GM21526 (cell line): ENCODE measurements around the gene NOSTRIN.
"Not testable (repeated sequence)": the region's sequence is repeated elsewhere in the genome, so short reads cannot be mapped to it uniquely, and the experiment has no call there.

ENCODE experiments used
- ATAC-seq: cut with Tn5 transposase; IDR thresholded peaks from one replicate; pipeline ENCODE4 v1.9.1; 2021; ENCODE audit warnings: moderate library complexity; ENCODE audit not compliant: unreplicated experiment, low FRiP score

NOSTRIN gene

GRCh38 chr2:168801961-168802858 is at the start of gene NOSTRIN:
TSS of gene NOSTRIN (plus strand) at chr2:168802637. CDS start at chr2:168802647, 10 bp downstream.
- ATAC-seq = no peak

- no peak for ATAC-seq
These were observed 48.6 kb upstream of the NOSTRIN start for GRCh38 chr2:168753765-168754329.

- ATAC-seq = no peak
These were observed 45.2 kb upstream of the NOSTRIN start for GRCh38 chr2:168757223-168757622.

- peak; percentile 77 for ATAC-seq
These were observed 43.2 kb upstream of the NOSTRIN start for GRCh38 chr2:168758970-168759820.

- ATAC-seq = no peak
These were observed 37.0 kb upstream of the NOSTRIN start for GRCh38 chr2:168765401-168765800.

GRCh38 chr2:168766600-168766999 is 35.8 kb upstream of the NOSTRIN start:
- no peak for ATAC-seq

- no peak for ATAC-seq
These were observed 35.2 kb upstream of the NOSTRIN start for GRCh38 chr2:168767258-168767657.

- not testable (repeated sequence) for ATAC-seq
These were observed 34.1 kb upstream of the NOSTRIN start for GRCh38 chr2:168768357-168768756.

- no peak for ATAC-seq
These were observed 31.6 kb upstream of the NOSTRIN start for GRCh38 chr2:168770796-168771195.

- no peak for ATAC-seq
These were observed 29.7 kb upstream of the NOSTRIN start for GRCh38 chr2:168772704-168773103.

GRCh38 chr2:168773128-168773527 is 29.3 kb upstream of the NOSTRIN start:
- ATAC-seq = no peak

GRCh38 chr2:168773719-168774521 is 28.5 kb upstream of the NOSTRIN start:
- peak; percentile 76 for ATAC-seq

- ATAC-seq = no peak
These were observed 26.6 kb upstream of the NOSTRIN start for GRCh38 chr2:168775837-168776236.

GRCh38 chr2:168780669-168781071 is 21.8 kb upstream of the NOSTRIN start:
- ATAC-seq = no peak

- ATAC-seq = no peak
These were observed 21.1 kb upstream of the NOSTRIN start for GRCh38 chr2:168781191-168781817.

- no peak for ATAC-seq
These were observed 20.2 kb upstream of the NOSTRIN start for GRCh38 chr2:168782271-168782670.

- ATAC-seq = no peak
These were observed 17.4 kb upstream of the NOSTRIN start for GRCh38 chr2:168784993-168785392.

- ATAC-seq = no peak
These were observed 15.2 kb upstream of the NOSTRIN start for GRCh38 chr2:168787098-168787781.

GRCh38 chr2:168787782-168788376 is 14.6 kb upstream of the NOSTRIN start:
- no peak for ATAC-seq
